NCI-H345 (cell line): Measurements from ENCODE around the gene DEDD2.

Experiments
- DNase-seq: peaks from one replicate; lab custom pipeline; 2025; lab: John Stamatoyannopoulos, UW

The DEDD2 gene

GRCh38 chr19:42248270-42249148 is 31.0 kb upstream of the DEDD2 start:
- DNase-seq: no peak

GRCh38 chr19:42247640-42248199 is 30.2 kb upstream of the DEDD2 start:
- DNase-seq: no peak

GRCh38 chr19:42246922-42247639 is 29.6 kb upstream of the DEDD2 start:
- no peak for DNase-seq

- DNase-seq: peak; percentile 14
These were observed 28.9 kb upstream of the DEDD2 start for GRCh38 chr19:42246143-42246921.

GRCh38 chr19:42245231-42245630 is 27.8 kb upstream of the DEDD2 start:
- DNase-seq: no peak

GRCh38 chr19:42244347-42245220 is 27.1 kb upstream of the DEDD2 start:
- DNase-seq: peak; percentile 90

- DNase-seq: peak; percentile 100
These were observed 25.3 kb upstream of the DEDD2 start, which contains the start of gene GSK3A for GRCh38 chr19:42242512-42243409. GSK3A (minus strand) TSS chr19:42242602; CDS start chr19:42242465, 137 bp downstream.

- DNase-seq: no peak
These were observed 24.6 kb upstream of the DEDD2 start for GRCh38 chr19:42242069-42242511.

- DNase-seq: no peak
These were observed 23.8 kb upstream of the DEDD2 start for GRCh38 chr19:42241279-42241678.

- no peak for DNase-seq
These were observed 22.2 kb upstream of the DEDD2 start for GRCh38 chr19:42239544-42240220.

- no peak for DNase-seq
These were observed 17.7 kb upstream of the DEDD2 start for GRCh38 chr19:42235181-42235580.

- no peak for DNase-seq
These were observed 16.9 kb upstream of the DEDD2 start for GRCh38 chr19:42234364-42234763.

- DNase-seq: no peak
These were observed 16.3 kb upstream of the DEDD2 start for GRCh38 chr19:42233678-42234292.

- DNase-seq: no peak
These were observed 15.6 kb upstream of the DEDD2 start for GRCh38 chr19:42233106-42233505.

- no peak for DNase-seq
These were observed 15.0 kb upstream of the DEDD2 start for GRCh38 chr19:42232435-42232834.

GRCh38 chr19:42230571-42230970 is 13.1 kb upstream of the DEDD2 start:
- no peak for DNase-seq

- DNase-seq: no peak
These were observed 12.4 kb upstream of the DEDD2 start for GRCh38 chr19:42229855-42230351.

GRCh38 chr19:42229301-42229854 is 11.9 kb upstream of the DEDD2 start:
- no peak for DNase-seq
